ENCODE data around the gene NR5A1.

Gene NR5A1

GRCh38 chr9:124437086-124437485 is 70.1 kb downstream of the NR5A1 start:
- peak; percentile 45 for DNase-seq

- no peak for DNase-seq
Observed at GRCh38 chr9:124436320-124436719, 70.9 kb downstream of the NR5A1 start.
